ENCODE results near the gene OR4P4.

Gene OR4P4

GRCh38 chr11:55634813-55635212, at the start of gene OR4P4:
OR4P4 (plus strand) TSS chr11:55635113.
- intact Hi-C loops (cut with DNase I), result no loop called here
- DNase-seq, result no peak

DNA sequence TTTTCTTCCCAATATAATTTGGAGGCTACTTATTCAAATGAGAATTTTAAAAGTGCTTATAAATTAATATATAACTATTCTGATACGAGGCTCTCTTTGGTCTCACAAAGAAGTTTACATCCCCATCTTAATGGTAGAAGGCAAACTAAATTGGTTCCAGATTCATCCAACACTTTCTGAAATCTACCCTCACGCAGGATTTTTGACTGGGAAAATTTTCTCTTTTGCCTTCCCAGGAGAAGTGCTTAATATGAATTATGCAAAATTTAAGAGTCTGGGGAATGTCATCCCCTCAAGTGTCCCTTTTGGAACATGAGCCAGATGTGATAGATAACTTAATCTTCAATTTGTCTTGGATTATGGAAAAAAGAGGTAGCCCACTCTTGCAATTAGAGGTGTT, 27.4 kb upstream of the OR4P4 start, which contains the start of gene OR4C11:
OR4C11 (minus strand) TSS at position 101 of the 400 bp plus-strand sequence. CDS start 3,272 bp downstream, outside the sequence.
- intact Hi-C loops (cut with DNase I), result no loop called here
- DNase-seq, result no peak

DNA sequence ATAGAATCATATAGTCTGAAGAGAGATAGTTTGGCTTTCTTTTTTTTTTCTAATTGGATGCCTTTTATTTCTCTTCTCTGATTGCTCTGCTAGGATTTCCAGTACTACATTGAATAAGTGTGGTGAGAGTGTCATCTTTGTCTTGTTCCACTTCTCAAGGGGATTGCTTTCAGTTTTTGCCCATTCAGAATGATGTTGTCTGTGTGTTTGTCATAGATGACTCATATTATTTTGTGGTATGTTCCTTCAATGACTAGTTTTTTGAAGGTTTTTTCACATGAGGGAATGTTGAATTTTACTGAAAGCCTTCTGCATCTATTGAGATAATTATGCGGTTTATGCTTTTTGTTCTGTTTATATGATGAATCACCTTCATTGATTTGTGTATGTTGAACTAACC, 10.4 kb upstream of the OR4P4 start:
- intact Hi-C loops (cut with DNase I), result no loop called here
- no peak for DNase-seq

DNA sequence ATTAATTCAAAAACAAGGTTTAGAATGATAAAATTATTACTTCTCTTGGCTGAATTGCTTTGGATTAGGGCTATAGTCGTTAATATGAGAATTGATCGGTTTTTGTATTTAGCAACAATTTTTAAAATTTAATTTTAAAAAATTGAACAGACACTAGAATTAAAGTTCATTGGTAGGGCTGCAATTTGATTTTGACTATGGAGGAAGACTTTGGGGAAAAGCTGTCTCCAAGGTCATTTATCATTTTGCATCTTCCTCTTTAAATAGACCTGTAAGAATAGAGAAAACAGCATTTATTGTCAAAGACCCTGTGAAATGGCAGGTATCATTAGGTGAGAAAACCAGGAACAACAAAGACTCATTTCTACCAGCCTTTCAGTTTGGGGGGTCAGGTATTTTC, 13.1 kb downstream of the OR4P4 start, which contains the start of gene OR4S2:
OR4S2 (plus strand) TSS at position 301 of the 400 bp plus-strand sequence. CDS start 2,577 bp downstream, outside the sequence.
- no peak for DNase-seq
- intact Hi-C loops (cut with DNase I), result no loop called here

GRCh38 chr11:55652560-55652959, 17.6 kb downstream of the OR4P4 start:
- no peak for DNase-seq
- intact Hi-C loops (cut with DNase I), result no loop called here

DNA sequence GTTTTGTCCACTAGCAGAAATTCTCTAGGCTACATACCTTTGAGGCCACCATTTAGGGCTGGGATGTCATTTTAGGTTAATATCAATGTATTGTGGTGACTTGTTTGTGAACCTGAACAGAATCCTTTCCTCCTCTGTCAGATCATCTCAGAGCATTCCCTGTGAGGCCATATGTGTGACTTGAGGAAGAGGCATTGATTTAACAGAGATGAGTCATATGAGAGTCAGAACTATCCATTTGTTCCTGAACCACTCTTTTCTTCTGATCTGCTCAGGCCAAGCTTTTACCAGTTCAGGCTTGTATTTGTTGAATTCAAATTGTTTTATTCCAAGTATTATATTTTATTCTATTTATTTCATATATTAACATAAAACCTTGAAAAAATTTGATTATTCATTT, 20.2 kb downstream of the OR4P4 start:
- no peak for DNase-seq
- intact Hi-C loops (cut with DNase I), result no loop called here

DNA sequence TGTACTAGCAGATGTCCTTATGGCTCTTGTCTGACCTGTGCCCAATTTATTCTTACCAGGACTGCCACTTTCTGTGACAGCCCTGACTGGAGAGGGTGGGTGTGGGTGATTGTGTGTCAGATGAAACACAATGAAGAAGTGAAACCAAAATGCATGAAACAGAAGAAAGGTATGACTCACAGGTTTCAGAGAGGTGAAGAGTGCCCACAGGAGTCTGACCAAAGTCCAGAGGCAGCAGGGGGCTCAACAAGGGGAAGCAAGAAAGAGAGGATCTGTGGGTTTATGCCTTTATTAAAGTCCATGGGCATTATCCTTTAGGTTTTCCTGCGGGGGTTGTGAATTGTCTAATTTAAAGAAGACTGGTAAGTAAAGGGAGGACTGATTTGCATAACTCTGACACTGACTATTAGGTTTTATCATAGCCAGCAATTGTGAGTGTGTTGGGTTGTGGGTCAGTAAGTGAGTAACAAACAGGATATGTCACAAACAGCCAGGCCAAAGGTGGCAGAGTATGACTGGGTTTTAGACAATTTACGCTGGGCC, 23.2 kb downstream of the OR4P4 start:
- DNase-seq, result no peak
- intact Hi-C loops (cut with DNase I), result no loop called here

- intact Hi-C loops (cut with DNase I), result no loop called here
These were observed 23.7 kb downstream of the OR4P4 start for GRCh38 chr11:55658608-55659007.

GRCh38 chr11:55661901-55662300, 27.0 kb downstream of the OR4P4 start, which contains the start of gene OR4C6:
OR4C6 (plus strand) TSS chr11:55662201; CDS start chr11:55665167, 2,966 bp downstream.
- intact Hi-C loops (cut with DNase I), result no loop called here
- DNase-seq, result no peak

More at GRCh38 chr11:55658608-55659007, 23.7 kb downstream of the OR4P4 start:
- no peak for DNase-seq

GRCh38 chr11:55669376-55669775, 34.5 kb downstream of the OR4P4 start:
- DNase-seq, result no peak

GRCh38 chr11:55673860-55674259, 38.9 kb downstream of the OR4P4 start:
- no peak for DNase-seq
- intact Hi-C loops (cut with DNase I), result no loop called here

More at GRCh38 chr11:55669376-55669775, 34.5 kb downstream of the OR4P4 start:
- intact Hi-C loops (cut with DNase I), result no loop called here
